ENCODE results near the gene EXPH5.

Gene EXPH5

DNA sequence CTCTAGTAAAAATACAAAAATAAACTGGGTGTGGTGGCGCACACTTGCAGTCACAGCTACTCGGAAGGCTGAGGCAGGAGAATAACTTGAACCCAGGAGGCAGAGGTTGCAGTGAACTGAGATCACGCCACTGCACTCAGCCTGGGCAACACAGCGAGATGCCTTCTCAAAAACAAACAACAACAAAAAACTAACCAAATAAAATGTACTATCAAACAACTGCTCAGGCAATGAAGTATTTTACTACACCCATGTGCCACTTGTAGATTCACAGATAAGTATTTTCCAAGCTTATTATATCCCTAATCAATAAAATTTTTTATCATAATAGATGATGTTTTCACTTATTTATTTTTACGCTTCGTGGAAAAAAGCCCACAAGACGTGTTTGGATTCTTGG, 127.2 kb downstream of the EXPH5 start:
- DNase-seq (ENCODE audit: low spot score), result no peak
